HepG2 (cell line): ENCODE measurements around the gene ZNF273. TPM values are rescaled to one million over a fixed set of nuclear protein-coding genes. Genes with fewer than 3 reads are reported as not detected.

Source experiments
- CBX1 ChIP-seq: IDR thresholded peaks from one replicate; pipeline ENCODE4 v1.6.1; 2016; ENCODE audit warnings: antibody characterized with exemption, low read depth
- CBX5 ChIP-seq: sonication (generic); formaldehyde crosslinking; IDR thresholded peaks from 2 replicates; pipeline ENCODE4 v1.4.0; 2020; ENCODE audit warnings: missing genetic modification reagents, borderline replicate concordance
- DPF2 ChIP-seq: sonication (generic); formaldehyde crosslinking; IDR thresholded peaks from 2 replicates; pipeline ENCODE4 v1.4.0; 2020; ENCODE audit warnings: mild to moderate bottlenecking, low read depth, missing genetic modification reagents, borderline replicate concordance
- FOSL1 ChIP-seq: sonication (generic); formaldehyde crosslinking; IDR thresholded peaks from 2 replicates; pipeline ENCODE4 v1.9.0; 2021; ENCODE audit warnings: missing genetic modification reagents, borderline replicate concordance
- FOXO1 ChIP-seq: sonication (generic); formaldehyde crosslinking; IDR thresholded peaks from 2 replicates; pipeline ENCODE4 v1.4.0; 2020; ENCODE audit warnings: missing genetic modification reagents
- HMG20A ChIP-seq: IDR thresholded peaks from 2 replicates; pipeline ENCODE4 v1.6.1; 2016; ENCODE audit warnings: borderline replicate concordance
- HMG20B ChIP-seq: conservative IDR thresholded peaks from 2 replicates; pipeline ENCODE4 v1.6.1; 2016; ENCODE audit warnings: missing genetic modification reagents, missing compliant biosample characterization
- IRF2 ChIP-seq: IDR thresholded peaks from 2 replicates; pipeline ENCODE4 v1.6.1; 2018; ENCODE audit warnings: missing genetic modification reagents, missing compliant biosample characterization
- KAT8 ChIP-seq: IDR thresholded peaks from 2 replicates; pipeline ENCODE4 v1.6.1; 2016; ENCODE audit warnings: missing genetic modification reagents, missing compliant biosample characterization
- MAF1 ChIP-seq: sonication (generic); formaldehyde crosslinking; IDR thresholded peaks from 2 replicates; pipeline ENCODE4 v1.5.0; 2020; ENCODE audit warnings: missing genetic modification reagents, borderline replicate concordance
- MZF1 ChIP-seq: sonication (generic); formaldehyde crosslinking; IDR thresholded peaks from 2 replicates; pipeline ENCODE4 v1.8.1; 2023; ENCODE audit warnings: mild to moderate bottlenecking, missing genetic modification reagents, borderline replicate concordance
- POLR2AphosphoS2 ChIP-seq: IDR thresholded peaks from 2 replicates; pipeline ENCODE4 v1.6.1; 2011; ENCODE audit warnings: low read depth, low read length, improper control_type of control experiment
- SAFB2 ChIP-seq: sonication (generic); formaldehyde crosslinking; IDR thresholded peaks from 2 replicates; pipeline ENCODE4 v1.5.1; 2020; ENCODE audit warnings: missing genetic modification reagents, low read depth, mild to moderate bottlenecking, borderline replicate concordance
- SETDB1 ChIP-seq: sonication (generic); formaldehyde crosslinking; IDR thresholded peaks from 2 replicates; pipeline ENCODE4 v1.5.1; 2020; ENCODE audit warnings: missing genetic modification reagents, mild to moderate bottlenecking, borderline replicate concordance
- SRSF9 ChIP-seq: fragments of 200-400 bp; formaldehyde crosslinking; IDR thresholded peaks from 2 replicates; pipeline ENCODE4 v1.6.1; 2018; ENCODE audit warnings: borderline replicate concordance, mild to moderate bottlenecking, low read depth, low read length; ENCODE audit not compliant: insufficient read depth, poor library complexity, severe bottlenecking
- TAF1 ChIP-seq: sonication (generic); formaldehyde crosslinking; IDR thresholded peaks from 2 replicates; pipeline ENCODE4 v1.4.0; 2020; ENCODE audit warnings: missing genetic modification reagents
- TOE1 ChIP-seq: sonication (generic); formaldehyde crosslinking; IDR thresholded peaks from 2 replicates; pipeline ENCODE4 v1.4.0; 2020; ENCODE audit warnings: mild to moderate bottlenecking, missing genetic modification reagents
- ZFP1 ChIP-seq: IDR thresholded peaks from 2 replicates; pipeline ENCODE4 v1.6.1; 2016
- ZFP41 ChIP-seq: sonication (generic); formaldehyde crosslinking; IDR thresholded peaks from 2 replicates; pipeline ENCODE4 v1.4.0; 2020; ENCODE audit warnings: mild to moderate bottlenecking, missing genetic modification reagents, borderline replicate concordance
- ZNF143 ChIP-seq: sonication (generic); formaldehyde crosslinking; IDR thresholded peaks from 2 replicates; pipeline ENCODE4 v1.4.0; 2020; ENCODE audit warnings: missing genetic modification reagents
- ZNF468 ChIP-seq: sonication (generic); formaldehyde crosslinking; IDR thresholded peaks from 2 replicates; pipeline ENCODE4 v1.8.0; 2022; ENCODE audit warnings: mild to moderate bottlenecking, moderate library complexity, missing genetic modification reagents
- ZNF484 ChIP-seq: sonication (generic); formaldehyde crosslinking; IDR thresholded peaks from 2 replicates; pipeline ENCODE4 v1.5.1; 2020; ENCODE audit warnings: mild to moderate bottlenecking, low read depth, missing genetic modification reagents, borderline replicate concordance
- ZNF552 ChIP-seq: sonication (generic); formaldehyde crosslinking; IDR thresholded peaks from 2 replicates; pipeline ENCODE4 v1.9.0; 2022; ENCODE audit warnings: missing genetic modification reagents, mild to moderate bottlenecking, borderline replicate concordance
- ZNF773 ChIP-seq: sonication (generic); formaldehyde crosslinking; IDR thresholded peaks from 2 replicates; pipeline ENCODE4 v1.4.0; 2020; ENCODE audit warnings: missing genetic modification reagents, borderline replicate concordance
- polyA plus RNA-seq, 8 experiments: library from polyadenylated mRNA; depleted of rRNA in 3 of 8; stranded (reverse) in 7 of 8; unstranded in 1 of 8; fragments of >200 nt; fragmentation: Illumina TruSeq in 4 of 8; extraction: Trizol in 4 of 8; gene quantifications; 2 replicates each; pipeline versions ENCODE4 v1.2.1 to v1.2.3, GENCODE V29; 2011 to 2016; ENCODE audit warnings: low read depth in 4 of 8, missing spikeins in 1 of 8, mixed read lengths in 1 of 8; ENCODE audit not compliant: insufficient read depth in 1 of 8
- total RNA-seq, 5 experiments: library from RNA; depleted of rRNA; stranded (reverse); fragments of >200 nt; fragmentation: Illumina TruSeq; extraction: Trizol; gene quantifications; 2 replicates each; pipeline ENCODE4 v1.2.3, GENCODE V29; 2016; ENCODE audit warnings: low read depth in 1 of 5
- TF ChIP-seq, protein P1 (sequence below): sonication (generic); formaldehyde crosslinking; IDR thresholded peaks from 2 replicates; pipeline ENCODE4 v1.5.0; 2020; ENCODE audit warnings: missing genetic modification reagents
- TF ChIP-seq, protein P2 (sequence below): sonication (generic); formaldehyde crosslinking; IDR thresholded peaks from 2 replicates; pipeline ENCODE4 v1.4.0; 2020; ENCODE audit warnings: missing genetic modification reagents; ENCODE audit errors: not compliant biosample characterization
- TF ChIP-seq, protein P3 (sequence below): IDR thresholded peaks from 2 replicates; pipeline ENCODE4 v1.6.1; 2012; ENCODE audit warnings: low read length, improper control_type of control experiment

The ZNF273 gene
- total and polyA plus RNA-seq, 2 of the 13 experiments (the other 11 are each of a cell fraction or from before 2014, with no cell fraction given): 1.7 to 5.8 TPM

GRCh38 chr7:64902806-64903721 is at the start of gene ZNF273 (continued):
- TF ChIP-seq ZNF143 (CRISPR knock-in tag) (no peak), FOSL1 (CRISPR knock-in tag) (no peak), DPF2 (CRISPR knock-in tag) (no peak), TAF1 (CRISPR knock-in tag) (peak; percentile 74), ZNF773 (CRISPR knock-in tag) (no peak), HMG20A (no peak), SRSF9 (no peak), ZFP41 (CRISPR knock-in tag) (no peak), HMG20B (CRISPR knock-in tag) (no peak), FOXO1 (CRISPR knock-in tag) (no peak), IRF2 (CRISPR knock-in tag) (no peak), CBX1 (no peak), POLR2AphosphoS2 (no peak), ZFP1 (no peak), SETDB1 (CRISPR knock-in tag) (no peak), SAFB2 (CRISPR knock-in tag) (no peak), ZNF552 (CRISPR knock-in tag) (no peak), KAT8 (CRISPR knock-in tag) (peak; percentile 64; the same call in 1 of the 2 replicates), ZNF484 (CRISPR knock-in tag) (no peak), ZNF468 (CRISPR knock-in tag) (no peak), TOE1 (CRISPR knock-in tag) (no peak), MAF1 (CRISPR knock-in tag) (no peak), MZF1 (no peak), CBX5 (CRISPR knock-in tag) (no peak)
- TF ChIP-seq, protein P1, sequence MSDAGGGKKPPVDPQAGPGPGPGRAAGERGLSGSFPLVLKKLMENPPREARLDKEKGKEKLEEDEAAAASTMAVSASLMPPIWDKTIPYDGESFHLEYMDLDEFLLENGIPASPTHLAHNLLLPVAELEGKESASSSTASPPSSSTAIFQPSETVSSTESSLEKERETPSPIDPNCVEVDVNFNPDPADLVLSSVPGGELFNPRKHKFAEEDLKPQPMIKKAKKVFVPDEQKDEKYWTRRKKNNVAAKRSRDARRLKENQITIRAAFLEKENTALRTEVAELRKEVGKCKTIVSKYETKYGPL (CRISPR knock-in tag): no peak
- TF ChIP-seq, protein P2, sequence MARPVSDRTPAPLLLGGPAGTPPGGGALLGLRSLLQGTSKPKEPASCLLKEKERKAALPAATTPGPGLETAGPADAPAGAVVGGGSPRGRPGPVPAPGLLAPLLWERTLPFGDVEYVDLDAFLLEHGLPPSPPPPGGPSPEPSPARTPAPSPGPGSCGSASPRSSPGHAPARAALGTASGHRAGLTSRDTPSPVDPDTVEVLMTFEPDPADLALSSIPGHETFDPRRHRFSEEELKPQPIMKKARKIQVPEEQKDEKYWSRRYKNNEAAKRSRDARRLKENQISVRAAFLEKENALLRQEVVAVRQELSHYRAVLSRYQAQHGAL: no peak
- TF ChIP-seq, protein P3, sequence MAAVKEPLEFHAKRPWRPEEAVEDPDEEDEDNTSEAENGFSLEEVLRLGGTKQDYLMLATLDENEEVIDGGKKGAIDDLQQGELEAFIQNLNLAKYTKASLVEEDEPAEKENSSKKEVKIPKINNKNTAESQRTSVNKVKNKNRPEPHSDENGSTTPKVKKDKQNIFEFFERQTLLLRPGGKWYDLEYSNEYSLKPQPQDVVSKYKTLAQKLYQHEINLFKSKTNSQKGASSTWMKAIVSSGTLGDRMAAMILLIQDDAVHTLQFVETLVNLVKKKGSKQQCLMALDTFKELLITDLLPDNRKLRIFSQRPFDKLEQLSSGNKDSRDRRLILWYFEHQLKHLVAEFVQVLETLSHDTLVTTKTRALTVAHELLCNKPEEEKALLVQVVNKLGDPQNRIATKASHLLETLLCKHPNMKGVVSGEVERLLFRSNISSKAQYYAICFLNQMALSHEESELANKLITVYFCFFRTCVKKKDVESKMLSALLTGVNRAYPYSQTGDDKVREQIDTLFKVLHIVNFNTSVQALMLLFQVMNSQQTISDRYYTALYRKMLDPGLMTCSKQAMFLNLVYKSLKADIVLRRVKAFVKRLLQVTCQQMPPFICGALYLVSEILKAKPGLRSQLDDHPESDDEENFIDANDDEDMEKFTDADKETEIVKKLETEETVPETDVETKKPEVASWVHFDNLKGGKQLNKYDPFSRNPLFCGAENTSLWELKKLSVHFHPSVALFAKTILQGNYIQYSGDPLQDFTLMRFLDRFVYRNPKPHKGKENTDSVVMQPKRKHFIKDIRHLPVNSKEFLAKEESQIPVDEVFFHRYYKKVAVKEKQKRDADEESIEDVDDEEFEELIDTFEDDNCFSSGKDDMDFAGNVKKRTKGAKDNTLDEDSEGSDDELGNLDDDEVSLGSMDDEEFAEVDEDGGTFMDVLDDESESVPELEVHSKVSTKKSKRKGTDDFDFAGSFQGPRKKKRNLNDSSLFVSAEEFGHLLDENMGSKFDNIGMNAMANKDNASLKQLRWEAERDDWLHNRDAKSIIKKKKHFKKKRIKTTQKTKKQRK: no peak
